NB4 (cell line): ENCODE measurements around the gene PCDH12.

Experiments used
- CTCF ChIP-seq: IDR thresholded peaks from one replicate; pipeline ENCODE4 v1.5.1; 2012; ENCODE audit warnings: low read depth, low read length
- MAX ChIP-seq: IDR thresholded peaks from 2 replicates; pipeline ENCODE4 v1.6.1; 2011; ENCODE audit warnings: low read depth, low read length
- POLR2A ChIP-seq: IDR thresholded peaks from 2 replicates; pipeline ENCODE4 v1.6.1; 2011; ENCODE audit warnings: mild to moderate bottlenecking; ENCODE audit not compliant: insufficient read length; ENCODE audit errors: extremely low read depth

- TF ChIP-seq CTCF (no peak), POLR2A (no peak), MAX (no peak)
Measured at GRCh38 chr5:141915881-141916336, 42.1 kb downstream of the PCDH12 start.
